ENCODE results near the gene ZNF423. TPM values are rescaled to one million over a fixed set of nuclear protein-coding genes. Genes with fewer than 3 reads are reported as not detected.

Gene ZNF423
- total RNA-seq, 3 donors from 2014 or later (not counting 1 experiment from before 2014, with no cell fraction given): not detected

DNA sequence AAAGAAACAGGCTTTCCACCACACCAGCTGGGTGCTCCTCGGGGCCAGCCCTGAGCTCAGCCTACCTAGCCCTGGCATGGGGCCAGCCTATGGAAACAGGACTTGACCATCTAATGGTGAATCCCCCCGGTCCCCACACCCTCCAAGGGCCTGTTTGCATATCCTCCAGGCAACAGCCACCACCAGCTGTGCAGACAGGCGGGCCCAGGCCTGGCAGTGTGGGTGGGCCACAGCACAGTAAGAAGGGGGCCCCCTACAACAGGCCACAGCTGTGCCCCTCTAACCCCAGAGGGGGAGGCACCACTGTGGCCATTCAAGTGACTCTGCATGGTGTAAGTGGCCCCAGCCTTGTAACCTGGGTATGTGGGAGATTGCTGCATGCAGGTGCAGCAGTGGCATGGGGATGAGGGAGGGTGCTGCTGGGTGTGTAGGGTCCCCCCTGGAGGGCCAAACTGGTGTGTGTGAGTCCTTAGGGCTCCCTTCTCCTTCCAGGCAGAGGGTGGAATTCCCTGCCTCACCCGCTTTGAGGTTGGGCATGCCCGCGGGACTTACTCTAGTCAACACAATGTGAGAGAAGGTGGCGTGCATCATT lies 334.1 kb downstream of the ZNF423 start:
- no peaks in the 10 kb centered on the region for H3K36me3 ChIP-seq (ENCODE audit: control insufficient read depth, insufficient read depth, low read length)
- H3K27me3 ChIP-seq (ENCODE audit: control insufficient read depth, insufficient read depth, low read length): no peaks in the 10 kb centered on the region
- TF ChIP-seq, protein P1, sequence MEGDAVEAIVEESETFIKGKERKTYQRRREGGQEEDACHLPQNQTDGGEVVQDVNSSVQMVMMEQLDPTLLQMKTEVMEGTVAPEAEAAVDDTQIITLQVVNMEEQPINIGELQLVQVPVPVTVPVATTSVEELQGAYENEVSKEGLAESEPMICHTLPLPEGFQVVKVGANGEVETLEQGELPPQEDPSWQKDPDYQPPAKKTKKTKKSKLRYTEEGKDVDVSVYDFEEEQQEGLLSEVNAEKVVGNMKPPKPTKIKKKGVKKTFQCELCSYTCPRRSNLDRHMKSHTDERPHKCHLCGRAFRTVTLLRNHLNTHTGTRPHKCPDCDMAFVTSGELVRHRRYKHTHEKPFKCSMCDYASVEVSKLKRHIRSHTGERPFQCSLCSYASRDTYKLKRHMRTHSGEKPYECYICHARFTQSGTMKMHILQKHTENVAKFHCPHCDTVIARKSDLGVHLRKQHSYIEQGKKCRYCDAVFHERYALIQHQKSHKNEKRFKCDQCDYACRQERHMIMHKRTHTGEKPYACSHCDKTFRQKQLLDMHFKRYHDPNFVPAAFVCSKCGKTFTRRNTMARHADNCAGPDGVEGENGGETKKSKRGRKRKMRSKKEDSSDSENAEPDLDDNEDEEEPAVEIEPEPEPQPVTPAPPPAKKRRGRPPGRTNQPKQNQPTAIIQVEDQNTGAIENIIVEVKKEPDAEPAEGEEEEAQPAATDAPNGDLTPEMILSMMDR (IDR thresholded peaks at IDR 0.05): no peak
- H3K4me1 ChIP-seq (ENCODE audit: control insufficient read depth, insufficient read depth, low read length): no peaks in the 10 kb centered on the region
- no peak overlapping the region for H3K4me3 Mint-ChIP-seq
- H3K4me3 ChIP-seq (ENCODE audit: low read length): no peak overlapping the region
- no peak for DNase-seq
- no peaks in the 10 kb centered on the region for H3K9me3 ChIP-seq (ENCODE audit: control insufficient read depth, insufficient read depth, low read length)
- no peaks in the 10 kb centered on the region for H3K9me3 Mint-ChIP-seq
- intact Hi-C loops (cut with micrococcal nuclease): no loop called here
- no peaks in the 10 kb centered on the region for H3K36me3 Mint-ChIP-seq
- no peaks in the 10 kb centered on the region for H3K4me1 Mint-ChIP-seq
- 84% methylated on average over 4 of the region's 7 CpGs for WGBS (ENCODE audit: insufficient coverage)
- H3K27ac Mint-ChIP-seq: no peak overlapping the region
- no peak for ATAC-seq
- H3K27ac ChIP-seq (ENCODE audit: low read length): no peak overlapping the region
- H3K27me3 Mint-ChIP-seq (ENCODE audit: low read depth in 2 of 2): peaks cover 0 to 3% of the 10 kb centered on the region in 2 donors

DNA sequence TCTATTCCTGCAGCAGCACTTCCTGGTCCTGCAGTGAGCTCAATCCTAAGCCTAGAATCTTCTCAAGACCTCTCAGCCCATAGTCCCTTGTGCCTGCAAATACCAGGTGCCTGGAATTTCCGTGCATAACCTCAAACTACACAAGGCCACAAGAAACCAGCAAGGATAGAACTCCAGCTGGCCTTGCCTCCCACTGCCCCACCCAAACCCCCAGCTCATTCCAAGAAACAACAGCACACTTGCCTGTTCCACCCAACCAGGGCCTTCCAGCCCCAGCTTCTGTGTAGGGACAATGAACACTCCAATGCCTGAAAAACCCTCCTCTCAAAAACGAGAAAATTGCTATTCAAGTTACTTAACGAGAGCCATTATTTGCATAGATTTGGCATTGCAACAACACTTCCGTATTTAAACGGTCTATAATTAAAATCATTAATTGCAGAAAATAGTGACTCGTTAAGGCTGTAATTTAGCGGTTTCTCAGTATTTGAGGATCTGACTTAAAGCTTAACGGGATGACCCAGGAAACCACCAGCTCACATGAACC lies 335.3 kb downstream of the ZNF423 start:
- DNase-seq (no peak), ATAC-seq (no peak)
- Histone ChIP-seq H3K36me3 (ENCODE audit: control insufficient read depth, insufficient read depth, low read length) (no peaks in the 10 kb centered on the region), H3K9me3 (ENCODE audit: control insufficient read depth, insufficient read depth, low read length) (no peaks in the 10 kb centered on the region), H3K4me3 (ENCODE audit: low read length) (no peak overlapping the region), H3K27ac (ENCODE audit: low read length) (no peak overlapping the region), H3K4me1 (ENCODE audit: control insufficient read depth, insufficient read depth, low read length) (no peaks in the 10 kb centered on the region), H3K27me3 (ENCODE audit: control insufficient read depth, insufficient read depth, low read length) (no peaks in the 10 kb centered on the region)
- Mint-ChIP-seq H3K36me3 (no peaks in the 10 kb centered on the region), H3K27ac (no peak overlapping the region), H3K4me3 (no peak overlapping the region), H3K9me3 (no peaks in the 10 kb centered on the region), H3K4me1 (no peaks in the 10 kb centered on the region), H3K27me3 (ENCODE audit: low read depth in 2 of 2) (no peaks in the 10 kb centered on the region)
- 94% methylated on average over 8 of the region's 8 CpGs for WGBS (ENCODE audit: insufficient coverage)
- intact Hi-C loops (cut with micrococcal nuclease): no loop called here
- TF ChIP-seq, protein P1 (IDR thresholded peaks at IDR 0.05): no peak

DNA sequence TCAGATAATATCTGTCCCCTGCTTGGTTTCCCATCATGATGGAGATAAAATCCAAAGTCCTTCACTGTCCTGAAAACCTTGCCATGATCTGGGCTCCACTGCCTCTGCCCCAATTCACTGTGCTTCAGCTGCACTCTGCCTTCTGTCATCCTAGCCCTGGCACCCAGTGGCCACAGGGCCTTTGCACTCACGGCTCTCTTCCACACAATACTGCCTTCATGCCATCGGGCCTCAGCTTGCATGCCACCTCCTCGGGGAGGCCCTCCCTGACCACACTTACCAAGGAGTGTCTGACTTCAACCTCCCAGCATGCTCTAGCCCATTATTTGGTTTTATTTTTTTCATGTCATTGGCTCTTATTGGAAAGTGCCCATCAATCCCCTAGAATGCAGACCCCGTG lies 336.2 kb downstream of the ZNF423 start:
- WGBS (ENCODE audit: insufficient coverage): 83% methylated on average over 4 of the region's 4 CpGs
- H3K36me3 ChIP-seq (ENCODE audit: control insufficient read depth, insufficient read depth, low read length): no peaks in the 10 kb centered on the region
- DNase-seq (no peak), ATAC-seq (no peak)
- no peaks in the 10 kb centered on the region for H3K27me3 ChIP-seq (ENCODE audit: control insufficient read depth, insufficient read depth, low read length)
- Mint-ChIP-seq H3K4me1 (no peaks in the 10 kb centered on the region), H3K27me3 (ENCODE audit: low read depth in 2 of 2) (no peaks in the 10 kb centered on the region), H3K4me3 (no peak overlapping the region), H3K36me3 (no peaks in the 10 kb centered on the region), H3K27ac (no peak overlapping the region), H3K9me3 (no peaks in the 10 kb centered on the region)
- H3K27ac ChIP-seq (ENCODE audit: low read length): no peak overlapping the region
- H3K4me3 ChIP-seq (ENCODE audit: low read length): no peak overlapping the region
- no peaks in the 10 kb centered on the region for H3K9me3 ChIP-seq (ENCODE audit: control insufficient read depth, insufficient read depth, low read length)
- intact Hi-C loops (cut with micrococcal nuclease): no loop called here
- TF ChIP-seq, protein P1 (IDR thresholded peaks at IDR 0.05): no peak
- H3K4me1 ChIP-seq (ENCODE audit: control insufficient read depth, insufficient read depth, low read length): no peaks in the 10 kb centered on the region
